Measurements from ENCODE around the gene FSTL4. TPM values are rescaled to one million over a fixed set of nuclear protein-coding genes. Genes with fewer than 3 reads are reported as not detected.

FSTL4 gene
- total RNA-seq, 1 experiment from 2014 or later = not detected

GRCh38 chr5:133381041-133381440, 231.3 kb downstream of the FSTL4 start:
- no peaks in the 10 kb centered on the region for H3K9me2 ChIP-seq (replicated peaks; ENCODE audit: insufficient read depth, low read length)
- no peak overlapping the region for H3K27ac ChIP-seq (ENCODE audit: low read length)
- no peak overlapping the region for H3K9ac ChIP-seq (ENCODE audit: low read length)
- no peak overlapping the region for H3K4me2 ChIP-seq (ENCODE audit: low read depth, low read length, poor library complexity, severe bottlenecking)
- H2AFZ ChIP-seq (ENCODE audit: low read length) = no peak overlapping the region
- no peak for DNase-seq
- H4K20me1 ChIP-seq (ENCODE audit: insufficient read depth, low read depth, low read length) = no peaks in the 10 kb centered on the region
- H3K79me2 ChIP-seq (ENCODE audit: low read length) = no peaks in the 10 kb centered on the region
- H3K4me1 ChIP-seq (ENCODE audit: low read length) = no peaks in the 10 kb centered on the region
- H3K4me3 ChIP-seq (ENCODE audit: low read length) = no peak overlapping the region
- H3K9me3 ChIP-seq (ENCODE audit: low read length) = 0 out of 2 replicates have a peak, but pooled peaks cover 4% of the 10 kb centered on the region
- no peaks in the 10 kb centered on the region for H3K36me3 ChIP-seq (ENCODE audit: insufficient read depth, low read length)
- H3K27me3 ChIP-seq (ENCODE audit: low read length) = peaks cover 3% of the 10 kb centered on the region; the same call in 1 of the 2 replicates

- peaks cover 3% of the 10 kb centered on the region; the same call in 1 of the 2 replicates for H3K27me3 ChIP-seq (ENCODE audit: low read length)
- no peaks in the 10 kb centered on the region for H3K9me2 ChIP-seq (replicated peaks; ENCODE audit: insufficient read depth, low read length)
- H3K9ac ChIP-seq (ENCODE audit: low read length) = no peak overlapping the region
- H3K36me3 ChIP-seq (ENCODE audit: insufficient read depth, low read length) = no peaks in the 10 kb centered on the region
- H3K4me2 ChIP-seq (ENCODE audit: low read depth, low read length, poor library complexity, severe bottlenecking) = no peak overlapping the region
- H2AFZ ChIP-seq (ENCODE audit: low read length) = no peak overlapping the region
- H3K4me3 ChIP-seq (ENCODE audit: low read length) = no peak overlapping the region
- no peaks in the 10 kb centered on the region for H3K79me2 ChIP-seq (ENCODE audit: low read length)
- no peaks in the 10 kb centered on the region for H4K20me1 ChIP-seq (ENCODE audit: insufficient read depth, low read depth, low read length)
- H3K9me3 ChIP-seq (ENCODE audit: low read length) = 0 out of 2 replicates have a peak, but pooled peaks cover 4% of the 10 kb centered on the region
- no peak for DNase-seq
- no peak overlapping the region for H3K27ac ChIP-seq (ENCODE audit: low read length)
- no peaks in the 10 kb centered on the region for H3K4me1 ChIP-seq (ENCODE audit: low read length)
Observed at GRCh38 chr5:133377736-133378135, 234.6 kb downstream of the FSTL4 start.

GRCh38 chr5:133376986-133377385, 235.4 kb downstream of the FSTL4 start:
- Histone ChIP-seq H3K79me2 (ENCODE audit: low read length) (no peaks in the 10 kb centered on the region), H3K36me3 (ENCODE audit: insufficient read depth, low read length) (no peaks in the 10 kb centered on the region), H3K9ac (ENCODE audit: low read length) (no peak overlapping the region), H3K9me2 (replicated peaks; ENCODE audit: insufficient read depth, low read length) (no peaks in the 10 kb centered on the region), H3K4me3 (ENCODE audit: low read length) (no peak overlapping the region), H2AFZ (ENCODE audit: low read length) (no peak overlapping the region), H3K27me3 (ENCODE audit: low read length) (peaks cover 3% of the 10 kb centered on the region; the same call in 1 of the 2 replicates), H4K20me1 (ENCODE audit: insufficient read depth, low read depth, low read length) (no peaks in the 10 kb centered on the region), H3K4me2 (ENCODE audit: low read depth, low read length, poor library complexity, severe bottlenecking) (no peak overlapping the region), H3K4me1 (ENCODE audit: low read length) (no peaks in the 10 kb centered on the region), H3K9me3 (ENCODE audit: low read length) (0 out of 2 replicates have a peak, but pooled peaks cover 4% of the 10 kb centered on the region), H3K27ac (ENCODE audit: low read length) (no peak overlapping the region)
- no peak for DNase-seq

GRCh38 chr5:133373121-133373870, 239.0 kb downstream of the FSTL4 start:
- Histone ChIP-seq H2AFZ (ENCODE audit: low read length) (no peak overlapping the region), H3K4me1 (ENCODE audit: low read length) (no peaks in the 10 kb centered on the region), H3K36me3 (ENCODE audit: insufficient read depth, low read length) (no peaks in the 10 kb centered on the region), H3K27ac (ENCODE audit: low read length) (no peak overlapping the region), H3K27me3 (ENCODE audit: low read length) (peaks cover 3% of the 10 kb centered on the region; the same call in 1 of the 2 replicates), H3K9me2 (replicated peaks; ENCODE audit: insufficient read depth, low read length) (no peaks in the 10 kb centered on the region), H4K20me1 (ENCODE audit: insufficient read depth, low read depth, low read length) (no peaks in the 10 kb centered on the region), H3K79me2 (ENCODE audit: low read length) (no peaks in the 10 kb centered on the region), H3K4me3 (ENCODE audit: low read length) (no peak overlapping the region), H3K9ac (ENCODE audit: low read length) (no peak overlapping the region), H3K4me2 (ENCODE audit: low read depth, low read length, poor library complexity, severe bottlenecking) (no peak overlapping the region), H3K9me3 (ENCODE audit: low read length) (0 out of 2 replicates have a peak, but pooled peaks cover 4% of the 10 kb centered on the region)
- no peak for DNase-seq

GRCh38 chr5:133372293-133372937, 239.9 kb downstream of the FSTL4 start:
- Histone ChIP-seq H3K4me3 (ENCODE audit: low read length) (no peak overlapping the region), H2AFZ (ENCODE audit: low read length) (no peak overlapping the region), H3K4me2 (ENCODE audit: low read depth, low read length, poor library complexity, severe bottlenecking) (no peak overlapping the region), H3K27me3 (ENCODE audit: low read length) (peaks cover 3% of the 10 kb centered on the region; the same call in 1 of the 2 replicates), H3K9ac (ENCODE audit: low read length) (no peak overlapping the region), H3K79me2 (ENCODE audit: low read length) (no peaks in the 10 kb centered on the region), H4K20me1 (ENCODE audit: insufficient read depth, low read depth, low read length) (no peaks in the 10 kb centered on the region), H3K4me1 (ENCODE audit: low read length) (no peaks in the 10 kb centered on the region), H3K9me3 (ENCODE audit: low read length) (0 out of 2 replicates have a peak, but pooled peaks cover 3% of the 10 kb centered on the region), H3K36me3 (ENCODE audit: insufficient read depth, low read length) (no peaks in the 10 kb centered on the region), H3K9me2 (replicated peaks; ENCODE audit: insufficient read depth, low read length) (no peaks in the 10 kb centered on the region), H3K27ac (ENCODE audit: low read length) (no peak overlapping the region)
- DNase-seq = no peak

- H3K4me2 ChIP-seq (ENCODE audit: low read depth, low read length, poor library complexity, severe bottlenecking) = no peak overlapping the region
- H3K27me3 ChIP-seq (ENCODE audit: low read length) = no peaks in the 10 kb centered on the region
- H3K9ac ChIP-seq (ENCODE audit: low read length) = no peak overlapping the region
- no peak overlapping the region for H2AFZ ChIP-seq (ENCODE audit: low read length)
- no peaks in the 10 kb centered on the region for H3K79me2 ChIP-seq (ENCODE audit: low read length)
- DNase-seq = no peak
- H3K36me3 ChIP-seq (ENCODE audit: insufficient read depth, low read length) = no peaks in the 10 kb centered on the region
- no peaks in the 10 kb centered on the region for H4K20me1 ChIP-seq (ENCODE audit: insufficient read depth, low read depth, low read length)
- no peaks in the 10 kb centered on the region for H3K9me2 ChIP-seq (replicated peaks; ENCODE audit: insufficient read depth, low read length)
- H3K27ac ChIP-seq (ENCODE audit: low read length) = no peak overlapping the region
- H3K4me1 ChIP-seq (ENCODE audit: low read length) = no peaks in the 10 kb centered on the region
- no peak overlapping the region for H3K4me3 ChIP-seq (ENCODE audit: low read length)
- no peaks in the 10 kb centered on the region for H3K9me3 ChIP-seq (ENCODE audit: low read length)
Observed at GRCh38 chr5:133371371-133372155, 240.8 kb downstream of the FSTL4 start.

- no peak for DNase-seq
- H3K79me2 ChIP-seq (ENCODE audit: low read length) = no peaks in the 10 kb centered on the region
- no peak overlapping the region for H3K4me2 ChIP-seq (ENCODE audit: low read depth, low read length, poor library complexity, severe bottlenecking)
- no peak overlapping the region for H3K27ac ChIP-seq (ENCODE audit: low read length)
- no peaks in the 10 kb centered on the region for H3K4me1 ChIP-seq (ENCODE audit: low read length)
- H4K20me1 ChIP-seq (ENCODE audit: insufficient read depth, low read depth, low read length) = no peaks in the 10 kb centered on the region
- no peak overlapping the region for H2AFZ ChIP-seq (ENCODE audit: low read length)
- no peaks in the 10 kb centered on the region for H3K36me3 ChIP-seq (ENCODE audit: insufficient read depth, low read length)
- no peak overlapping the region for H3K9ac ChIP-seq (ENCODE audit: low read length)
- H3K9me3 ChIP-seq (ENCODE audit: low read length) = no peaks in the 10 kb centered on the region
- no peak overlapping the region for H3K4me3 ChIP-seq (ENCODE audit: low read length)
- no peaks in the 10 kb centered on the region for H3K9me2 ChIP-seq (replicated peaks; ENCODE audit: insufficient read depth, low read length)
- no peaks in the 10 kb centered on the region for H3K27me3 ChIP-seq (ENCODE audit: low read length)
Observed at GRCh38 chr5:133370904-133371303, 241.4 kb downstream of the FSTL4 start.

All from Karpas-422 (cell line).